ENCODE data around the gene XRCC3. TPM values are rescaled to one million over a fixed set of nuclear protein-coding genes. Genes with fewer than 3 reads are reported as not detected.

The XRCC3 gene
- total and polyA plus RNA-seq, 2 experiments from 2014 or later = 7.7 to 9.1 TPM

GRCh38 chr14:103730490-103731035 is 15.3 kb upstream of the XRCC3 start:
- H3K9me2 ChIP-seq (replicated peaks; ENCODE audit: insufficient read depth) = no peaks in the 10 kb centered on the region
- H3K36me3 ChIP-seq (replicated peaks; ENCODE audit: insufficient read depth, low read depth) = no peaks in the 10 kb centered on the region
- H3K4me2 ChIP-seq = no peak overlapping the region
- no peak overlapping the region for H3K4me3 ChIP-seq
- WGBS (ENCODE audit: low lambda C conversion rate, missing lambda C conversion rate) = 96% methylated on average over 15 of the region's 15 CpGs
- H3K79me2 ChIP-seq = peaks cover 21% of the 10 kb centered on the region
- DNase-seq (ENCODE audit: low spot score) = no peak
- H2AFZ ChIP-seq = no peak overlapping the region
- H4K20me1 ChIP-seq (ENCODE audit: insufficient read depth, poor library complexity, severe bottlenecking) = peaks cover 9% of the 10 kb centered on the region
- no peaks in the 10 kb centered on the region for H3K4me1 ChIP-seq (ENCODE audit: insufficient read depth)
- no peak for TF ChIP-seq EZH2phosphoT487 (IDR thresholded peaks at IDR 0.05; ENCODE audit: low read depth, severe bottlenecking, unreplicated experiment)
- TF ChIP-seq CTCF (IDR thresholded peaks at IDR 0.05; ENCODE audit: poor library complexity) = no peak
- TF ChIP-seq EZH2 (IDR thresholded peaks at IDR 0.05; ENCODE audit: borderline replicate concordance) = no peak
- H3K9me3 ChIP-seq (ENCODE audit: low read depth) = no peaks in the 10 kb centered on the region
- no peaks in the 10 kb centered on the region for H3K27me3 ChIP-seq
- H3K27ac ChIP-seq = no peak overlapping the region

- DNase-seq (ENCODE audit: low spot score) = no peak
- WGBS (ENCODE audit: low lambda C conversion rate, missing lambda C conversion rate) = 90% methylated on average over 24 of the region's 24 CpGs
- TF ChIP-seq EZH2phosphoT487 (IDR thresholded peaks at IDR 0.05; ENCODE audit: low read depth, severe bottlenecking, unreplicated experiment) = no peak
- no peak for TF ChIP-seq CTCF (IDR thresholded peaks at IDR 0.05; ENCODE audit: poor library complexity)
- no peak for TF ChIP-seq EZH2 (IDR thresholded peaks at IDR 0.05; ENCODE audit: borderline replicate concordance)
- no peak overlapping the region for H3K27ac ChIP-seq
- no peaks in the 10 kb centered on the region for H3K36me3 ChIP-seq (replicated peaks; ENCODE audit: insufficient read depth, low read depth)
- H4K20me1 ChIP-seq (ENCODE audit: insufficient read depth, poor library complexity, severe bottlenecking) = peaks cover 15% of the 10 kb centered on the region
- no peaks in the 10 kb centered on the region for H3K9me3 ChIP-seq (ENCODE audit: low read depth)
- H3K4me3 ChIP-seq = no peak overlapping the region
- H3K27me3 ChIP-seq = no peaks in the 10 kb centered on the region
- H3K4me1 ChIP-seq (ENCODE audit: insufficient read depth) = no peaks in the 10 kb centered on the region
- no peak overlapping the region for H2AFZ ChIP-seq
- peaks cover 29% of the 10 kb centered on the region for H3K79me2 ChIP-seq
- H3K4me2 ChIP-seq = no peak overlapping the region
- no peaks in the 10 kb centered on the region for H3K9me2 ChIP-seq (replicated peaks; ENCODE audit: insufficient read depth)
These were observed 14.5 kb upstream of the XRCC3 start for GRCh38 chr14:103729496-103730448.

GRCh38 chr14:103728721-103729120 is 13.5 kb upstream of the XRCC3 start:
- H3K79me2 ChIP-seq = peaks cover 39% of the 10 kb centered on the region
- no peak overlapping the region for H3K4me3 ChIP-seq
- no peak overlapping the region for H3K27ac ChIP-seq
- H3K36me3 ChIP-seq (replicated peaks; ENCODE audit: insufficient read depth, low read depth) = no peaks in the 10 kb centered on the region
- 89% methylated on average over 12 of the region's 12 CpGs for WGBS (ENCODE audit: low lambda C conversion rate, missing lambda C conversion rate)
- no peak for DNase-seq (ENCODE audit: low spot score)
- H3K4me1 ChIP-seq (ENCODE audit: insufficient read depth) = peaks cover under 1% of the 10 kb centered on the region
- H3K9me3 ChIP-seq (ENCODE audit: low read depth) = no peaks in the 10 kb centered on the region
- no peak overlapping the region for H3K4me2 ChIP-seq
- no peaks in the 10 kb centered on the region for H3K27me3 ChIP-seq
- H4K20me1 ChIP-seq (ENCODE audit: insufficient read depth, poor library complexity, severe bottlenecking) = peaks cover 22% of the 10 kb centered on the region
- TF ChIP-seq EZH2 (IDR thresholded peaks at IDR 0.05; ENCODE audit: borderline replicate concordance) (no peak), EZH2phosphoT487 (IDR thresholded peaks at IDR 0.05; ENCODE audit: low read depth, severe bottlenecking, unreplicated experiment) (no peak), CTCF (IDR thresholded peaks at IDR 0.05; ENCODE audit: poor library complexity) (no peak)
- no peaks in the 10 kb centered on the region for H3K9me2 ChIP-seq (replicated peaks; ENCODE audit: insufficient read depth)
- H2AFZ ChIP-seq = no peak overlapping the region
